Naive B cell (primary cell): ENCODE data around the gene MRPS5. TPM values are rescaled to one million over a fixed set of nuclear protein-coding genes. Genes with fewer than 3 reads are reported as not detected.

Experiments used
- ATAC-seq, 2 donors: fragments of 150-1000 bp; cut with Tn5 transposase; 2 replicates each; pipeline ENCODE4 v1.10.0; 2021; ENCODE audit warnings: low read depth in 2 of 2, mild to moderate bottlenecking in 2 of 2, moderate library complexity in 2 of 2
- DNase-seq: peaks from one replicate; pipeline ENCODE4 v3.0.0; 2022
- H3K27ac Mint-ChIP-seq, 6 donors: one replicate each; pipeline ENCODE4 v1.8.0; 2020 to 2022; ENCODE audit warnings: mild to moderate bottlenecking in 6 of 6, mixed read lengths in 6 of 6, moderate library complexity in 5 of 6, inconsistent platforms in 2 of 6
- H3K27me3 Mint-ChIP-seq, 3 donors: one replicate each; pipeline ENCODE4 v1.8.0; 2021 to 2022; ENCODE audit warnings: mixed read lengths in 3 of 3, mild to moderate bottlenecking in 1 of 3
- H3K36me3 Mint-ChIP-seq, 2 donors: one replicate each; pipeline ENCODE4 v1.8.0; 2020 to 2022; ENCODE audit warnings: mixed read lengths in 2 of 2, inconsistent platforms in 1 of 2, mild to moderate bottlenecking in 1 of 2
- H3K4me1 Mint-ChIP-seq, 3 donors: one replicate each; pipeline ENCODE4 v1.8.0; 2020 to 2022; ENCODE audit warnings: mixed read lengths in 3 of 3, inconsistent platforms in 1 of 3, mild to moderate bottlenecking in 1 of 3, moderate library complexity in 1 of 3
- H3K4me3 Mint-ChIP-seq, 8 donors: one replicate each; pipeline ENCODE4 v1.8.0; 2020 to 2022; ENCODE audit warnings: mild to moderate bottlenecking in 8 of 8, mixed read lengths in 8 of 8, moderate library complexity in 8 of 8, inconsistent platforms in 2 of 8
- H3K9me3 Mint-ChIP-seq, 7 donors: one replicate each; pipeline ENCODE4 v1.8.0; 2020 to 2022; ENCODE audit warnings: mixed read lengths in 7 of 7, mild to moderate bottlenecking in 5 of 7, inconsistent platforms in 2 of 7, moderate library complexity in 1 of 7
- polyA plus RNA-seq, 6 donors: library from polyadenylated mRNA; unstranded; fragments of 300-500 nt; fragmentation: Illumina TruSeq; gene quantifications; one replicate each; pipeline ENCODE4 v1.2.3, GENCODE V29; 2021; ENCODE audit warnings: low read depth in 6 of 6

MRPS5 gene
- polyA plus RNA-seq, 6 donors from 2014 or later: 28.5 to 48.2 (median 35.3) TPM

DNA sequence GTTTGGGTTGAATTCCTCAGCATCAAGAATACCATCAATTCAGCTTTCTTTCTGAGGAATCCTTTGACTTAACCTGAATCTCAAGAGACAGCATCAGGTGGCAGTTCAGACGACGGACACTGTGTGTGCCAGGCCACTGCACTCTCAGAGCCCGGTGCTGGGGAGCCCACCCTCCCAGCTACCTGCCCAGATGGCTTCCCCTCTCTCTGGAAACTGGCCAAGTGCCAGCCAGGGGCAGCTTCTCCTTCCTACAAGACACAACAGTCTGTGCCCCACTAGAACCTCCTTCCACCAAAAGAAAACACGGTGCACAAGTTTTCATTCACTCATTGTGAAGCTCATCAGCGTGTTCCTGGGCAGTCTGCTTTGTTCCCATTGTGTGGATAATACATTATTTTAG is 67.6 kb downstream of the MRPS5 start:
- ATAC-seq (no peak), DNase-seq (no peak)
- no peak overlapping the region for H3K27ac Mint-ChIP-seq
- H3K4me1 Mint-ChIP-seq: peaks cover 0 to 4% (median 0%) of the 10 kb centered on the region in 3 donors
- no peaks in the 10 kb centered on the region for H3K36me3 Mint-ChIP-seq
- H3K9me3 Mint-ChIP-seq: no peaks in the 10 kb centered on the region
- no peak overlapping the region for H3K4me3 Mint-ChIP-seq
- H3K27me3 Mint-ChIP-seq: peaks cover 4 to 34% (median 8%) of the 10 kb centered on the region in 3 donors

DNA sequence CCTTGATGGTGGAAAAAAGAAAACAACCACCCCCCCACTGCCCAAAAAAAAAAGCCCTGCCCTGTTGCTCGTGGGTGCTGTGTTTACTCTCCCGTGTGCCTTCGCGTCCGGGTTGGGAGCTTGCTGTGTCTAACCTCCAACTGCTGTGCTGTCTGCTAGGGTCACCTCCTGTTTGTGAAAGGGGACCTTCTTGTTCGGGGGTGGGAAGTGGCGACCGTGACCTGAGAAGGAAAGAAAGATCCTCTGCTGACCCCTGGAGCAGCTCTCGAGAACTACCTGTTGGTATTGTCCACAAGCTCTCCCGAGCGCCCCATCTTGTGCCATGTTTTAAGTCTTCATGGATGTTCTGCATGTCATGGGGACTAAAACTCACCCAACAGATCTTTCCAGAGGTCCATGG is 68.1 kb downstream of the MRPS5 start:
- DNase-seq (no peak), ATAC-seq (no peak)
- no peak overlapping the region for H3K4me3 Mint-ChIP-seq
- peaks cover 0 to 4% (median 0%) of the 10 kb centered on the region in 3 donors for H3K4me1 Mint-ChIP-seq
- no peaks in the 10 kb centered on the region for H3K36me3 Mint-ChIP-seq
- H3K27me3 Mint-ChIP-seq: peaks cover 4 to 34% (median 8%) of the 10 kb centered on the region in 3 donors
- H3K9me3 Mint-ChIP-seq: no peaks in the 10 kb centered on the region
- H3K27ac Mint-ChIP-seq: no peak overlapping the region

GRCh38 chr2:95052804-95053479 is 68.7 kb downstream of the MRPS5 start:
- no peak for ATAC-seq
- no peak overlapping the region for H3K4me3 Mint-ChIP-seq
- no peaks in the 10 kb centered on the region for H3K9me3 Mint-ChIP-seq
- no peaks in the 10 kb centered on the region for H3K36me3 Mint-ChIP-seq
- DNase-seq: no peak
- peaks cover 4 to 38% (median 8%) of the 10 kb centered on the region in 3 donors for H3K27me3 Mint-ChIP-seq
- peak overlapping the region in 1 of 6 donors; percentile 22 for H3K27ac Mint-ChIP-seq
- peaks cover 0 to 4% (median 0%) of the 10 kb centered on the region in 3 donors for H3K4me1 Mint-ChIP-seq

GRCh38 chr2:95052307-95052706 is 69.3 kb downstream of the MRPS5 start:
- ATAC-seq (no peak), DNase-seq (no peak)
- no peaks in the 10 kb centered on the region for H3K9me3 Mint-ChIP-seq
- H3K27me3 Mint-ChIP-seq: peaks cover 4 to 42% (median 8%) of the 10 kb centered on the region in 3 donors
- peak overlapping the region in 1 of 6 donors; percentile 56 for H3K27ac Mint-ChIP-seq
- H3K36me3 Mint-ChIP-seq: no peaks in the 10 kb centered on the region
- peaks cover 0 to 4% (median 0%) of the 10 kb centered on the region in 3 donors for H3K4me1 Mint-ChIP-seq
- no peak overlapping the region for H3K4me3 Mint-ChIP-seq

DNA sequence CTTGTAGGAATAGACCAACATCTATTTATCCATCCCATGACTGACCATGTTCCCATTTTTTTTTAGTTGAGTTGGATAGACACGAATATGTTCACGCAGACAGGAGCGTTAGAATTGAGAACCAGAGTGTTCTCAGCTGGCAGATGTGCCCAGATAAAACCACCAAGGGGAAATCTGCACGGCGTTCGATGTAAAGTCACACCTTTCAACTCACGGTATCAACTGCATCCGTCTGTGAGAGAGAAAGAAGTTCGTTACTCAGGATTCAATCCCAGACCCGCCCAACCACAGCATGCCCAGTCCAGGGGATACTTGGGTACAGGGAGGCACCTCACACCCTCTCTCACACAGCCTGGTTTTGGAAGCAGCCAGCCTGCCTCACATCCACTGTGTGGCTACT is 70.0 kb downstream of the MRPS5 start:
- Mint-ChIP-seq H3K27me3 (peaks cover 9 to 42% (median 9%) of the 10 kb centered on the region in 3 donors), H3K9me3 (no peaks in the 10 kb centered on the region), H3K4me1 (peaks cover 0 to 4% (median 0%) of the 10 kb centered on the region in 3 donors), H3K27ac (no peak overlapping the region), H3K36me3 (no peaks in the 10 kb centered on the region), H3K4me3 (no peak overlapping the region)
- no peak for ATAC-seq
- DNase-seq: no peak

GRCh38 chr2:95050385-95051300 is 71.0 kb downstream of the MRPS5 start:
- Mint-ChIP-seq H3K4me3 (no peak overlapping the region), H3K27ac (no peak overlapping the region)

GRCh38 chr2:95049961-95050360 is 71.6 kb downstream of the MRPS5 start:
- Mint-ChIP-seq H3K27ac (no peak overlapping the region), H3K4me1 (peaks cover 0 to 4% (median 0%) of the 10 kb centered on the region in 3 donors), H3K9me3 (no peaks in the 10 kb centered on the region), H3K4me3 (no peak overlapping the region), H3K27me3 (peaks cover 9 to 44% (median 25%) of the 10 kb centered on the region in 3 donors), H3K36me3 (no peaks in the 10 kb centered on the region)
- DNase-seq (no peak), ATAC-seq (no peak)

More at GRCh38 chr2:95050385-95051300, 71.0 kb downstream of the MRPS5 start:
- DNase-seq (no peak), ATAC-seq (no peak)
- Mint-ChIP-seq H3K9me3 (no peaks in the 10 kb centered on the region), H3K27me3 (peaks cover 9 to 42% (median 18%) of the 10 kb centered on the region in 3 donors), H3K36me3 (no peaks in the 10 kb centered on the region), H3K4me1 (peaks cover 0 to 4% (median 0%) of the 10 kb centered on the region in 3 donors)

DNA sequence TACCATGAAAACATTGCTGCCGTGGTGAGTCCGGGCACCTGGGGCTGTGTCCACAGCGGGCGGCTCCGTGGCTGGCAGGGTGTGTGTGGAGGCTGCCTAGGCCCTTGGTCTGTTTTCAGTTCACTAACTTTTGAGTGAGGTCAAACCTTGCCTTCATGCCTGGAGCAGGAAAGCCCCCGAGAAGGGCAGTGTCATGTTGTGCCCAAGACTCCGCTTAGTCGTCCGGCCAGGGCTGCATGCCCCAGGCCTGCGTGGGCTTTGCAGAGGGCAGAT is 72.0 kb downstream of the MRPS5 start:
- no peak for DNase-seq
- H3K4me3 Mint-ChIP-seq: no peak overlapping the region

GRCh38 chr2:95048825-95049682 is 72.6 kb downstream of the MRPS5 start:
- H3K36me3 Mint-ChIP-seq: no peaks in the 10 kb centered on the region
- DNase-seq (no peak), ATAC-seq (no peak)
- peaks cover 0 to 4% (median 0%) of the 10 kb centered on the region in 3 donors for H3K4me1 Mint-ChIP-seq
- peaks cover 6 to 42% (median 29%) of the 10 kb centered on the region in 3 donors for H3K27me3 Mint-ChIP-seq
- H3K9me3 Mint-ChIP-seq: no peaks in the 10 kb centered on the region
- no peak overlapping the region for H3K27ac Mint-ChIP-seq
- no peak overlapping the region for H3K4me3 Mint-ChIP-seq

More for the DNA sequence above, 72.0 kb downstream of the MRPS5 start:
- peaks cover 0 to 4% (median 0%) of the 10 kb centered on the region in 3 donors for H3K4me1 Mint-ChIP-seq
- H3K27me3 Mint-ChIP-seq: peaks cover 9 to 44% (median 29%) of the 10 kb centered on the region in 3 donors
- no peaks in the 10 kb centered on the region for H3K9me3 Mint-ChIP-seq
- H3K27ac Mint-ChIP-seq: no peak overlapping the region
- ATAC-seq: no peak
- no peaks in the 10 kb centered on the region for H3K36me3 Mint-ChIP-seq

- no peak overlapping the region for H3K4me3 Mint-ChIP-seq
- H3K27ac Mint-ChIP-seq: no peak overlapping the region
- H3K36me3 Mint-ChIP-seq: no peaks in the 10 kb centered on the region
- no peaks in the 10 kb centered on the region for H3K9me3 Mint-ChIP-seq
- no peak for ATAC-seq
- H3K4me1 Mint-ChIP-seq: no peaks in the 10 kb centered on the region
- no peak for DNase-seq
- H3K27me3 Mint-ChIP-seq: peaks cover 11 to 45% (median 29%) of the 10 kb centered on the region in 3 donors
Measured at GRCh38 chr2:95047629-95048510, 73.7 kb downstream of the MRPS5 start.

- Mint-ChIP-seq H3K36me3 (no peaks in the 10 kb centered on the region), H3K27ac (no peak overlapping the region), H3K27me3 (peaks cover 11 to 44% (median 35%) of the 10 kb centered on the region in 3 donors), H3K9me3 (peaks cover 0 to 2% (median 0%) of the 10 kb centered on the region in 7 donors), H3K4me1 (no peaks in the 10 kb centered on the region), H3K4me3 (no peak overlapping the region)
- DNase-seq: no peak
- ATAC-seq: no peak
Measured at GRCh38 chr2:95046371-95047112, 75.1 kb downstream of the MRPS5 start.

GRCh38 chr2:95044601-95045000 is 77.0 kb downstream of the MRPS5 start:
- Mint-ChIP-seq H3K4me1 (no peaks in the 10 kb centered on the region), H3K4me3 (no peak overlapping the region), H3K36me3 (no peaks in the 10 kb centered on the region), H3K9me3 (peaks cover 0 to 4% (median 2%) of the 10 kb centered on the region in 7 donors), H3K27me3 (peaks cover 11 to 41% (median 27%) of the 10 kb centered on the region in 3 donors), H3K27ac (no peak overlapping the region)
- ATAC-seq (no peak), DNase-seq (no peak)
